OCI-LY1 (cell line): ENCODE data around the gene MIF4GD.

Experiments used
- H2AFZ ChIP-seq: fragments of 200-600 bp; sonication (generic), shearing (Covaris generic); 2 replicates; pipeline ENCODE4 v1.6.0; 2014; ENCODE audit warnings: antibody characterized with exemption, mild to moderate bottlenecking, low read length
- H3F3A ChIP-seq: fragments of 200-600 bp; sonication (generic), shearing (Covaris generic); 2 replicates; pipeline ENCODE4 v1.6.0; 2014; ENCODE audit warnings: mild to moderate bottlenecking, antibody characterized with exemption, low read length, moderate library complexity; ENCODE audit not compliant: insufficient read depth
- H3K27ac ChIP-seq: fragments of 200-600 bp; sonication (generic); 2 replicates; pipeline ENCODE4 v1.5.1; 2014; ENCODE audit warnings: low read length, mixed run types, mild to moderate bottlenecking, low read depth; ENCODE audit not compliant: poor library complexity, severe bottlenecking
- H3K27me3 ChIP-seq: fragments of 200-600 bp; sonication (generic); 2 replicates; pipeline ENCODE4 v1.6.0; 2014; ENCODE audit warnings: antibody characterized with exemption, mild to moderate bottlenecking, low read length, moderate library complexity; ENCODE audit not compliant: insufficient read depth
- H3K36me3 ChIP-seq: fragments of 200-600 bp; sonication (generic); 2 replicates; pipeline ENCODE4 v1.6.1; 2014; ENCODE audit warnings: mild to moderate bottlenecking, antibody characterized with exemption, low read length, moderate library complexity, mixed read lengths; ENCODE audit not compliant: insufficient read depth
- H3K4me1 ChIP-seq: fragments of 200-600 bp; sonication (generic); 2 replicates; pipeline ENCODE4 v1.5.1; 2014; ENCODE audit warnings: mild to moderate bottlenecking, low read length, moderate library complexity; ENCODE audit not compliant: insufficient read depth, severe bottlenecking
- H3K4me2 ChIP-seq: fragments of 200-600 bp; sonication (generic), shearing (Covaris generic); 2 replicates; pipeline ENCODE4 v1.6.1; 2014; ENCODE audit warnings: low read length
- H3K4me3 ChIP-seq: fragments of 200-600 bp; sonication (generic); 2 replicates; pipeline ENCODE4 v1.5.1; 2014; ENCODE audit warnings: low read length, low read depth, mild to moderate bottlenecking, mixed read lengths; ENCODE audit not compliant: poor library complexity, severe bottlenecking
- H3K79me2 ChIP-seq: fragments of 200-600 bp; shearing (Covaris generic); 2 replicates; pipeline ENCODE4 v1.6.1; 2016; ENCODE audit warnings: mixed run types, low read length, mixed read lengths; ENCODE audit not compliant: insufficient read depth
- H3K9ac ChIP-seq: fragments of 200-600 bp; sonication (generic), shearing (Covaris generic); 2 replicates; pipeline ENCODE4 v1.6.1; 2014; ENCODE audit warnings: mild to moderate bottlenecking, low read length, mixed read lengths
- H3K9me2 ChIP-seq: fragments of 200-600 bp; sonication (generic), shearing (Covaris generic); 2 replicates; pipeline ENCODE4 v1.6.1; 2014; ENCODE audit warnings: low read depth, mild to moderate bottlenecking, low read length, mixed read lengths
- H3K9me3 ChIP-seq: fragments of 200-600 bp; shearing (Covaris generic); 2 replicates; pipeline ENCODE4 v1.6.1; 2014; ENCODE audit warnings: low read length, mixed read lengths
- H4K20me1 ChIP-seq: fragments of 200-600 bp; sonication (generic), shearing (Covaris generic); 2 replicates; pipeline ENCODE4 v1.6.0; 2016; ENCODE audit warnings: mild to moderate bottlenecking, low read length; ENCODE audit not compliant: insufficient read depth
- CTCF ChIP-seq: fragments of 200-600 bp; sonication (generic), shearing (Covaris generic); IDR thresholded peaks from 2 replicates; pipeline ENCODE4 v1.5.1; 2017; ENCODE audit warnings: mild to moderate bottlenecking, antibody characterized with exemption, low read length, moderate library complexity, mixed read lengths
- EZH2 ChIP-seq: fragments of 200-600 bp; sonication (generic), shearing (Covaris generic); IDR thresholded peaks from 2 replicates; pipeline ENCODE4 v1.8.0; 2017; ENCODE audit warnings: borderline replicate concordance, mixed run types, mild to moderate bottlenecking, antibody characterized with exemption, low read length, moderate library complexity, mixed read lengths

Gene MIF4GD

GRCh38 chr17:75270966-75271232 is at the start of gene MIF4GD:
Gene MIF4GD, minus strand, starts transcription at chr17:75271231. Its CDS starts 1,036 bp downstream, at chr17:75270195.
- Histone ChIP-seq H3K4me1 (peaks cover 41% of the 10 kb centered on the region), H3K27me3 (no peaks in the 10 kb centered on the region), H3K79me2 (no peaks in the 10 kb centered on the region), H3K36me3 (peaks cover 45% of the 10 kb centered on the region), H3K9me2 (no peaks in the 10 kb centered on the region), H3K4me3 (peak within 1 kb of the TSS; percentile 81), H3F3A (peaks cover 5% of the 10 kb centered on the region; the same call in 1 of the 2 replicates), H3K27ac (peak within 1 kb of the TSS; percentile 69), H3K9ac (peak within 1 kb of the TSS; percentile 91), H2AFZ (no peak within 1 kb of the TSS), H4K20me1 (no peaks in the 10 kb centered on the region), H3K9me3 (no peaks in the 10 kb centered on the region), H3K4me2 (peak within 1 kb of the TSS; percentile 97)
- TF ChIP-seq CTCF (no peak), EZH2 (no peak)

GRCh38 chr17:75319904-75320691 is 49.1 kb upstream of the MIF4GD start:
- Histone ChIP-seq H2AFZ (no peak overlapping the region), H3K4me3 (no peak overlapping the region), H3K4me2 (peak overlapping the region; percentile 41), H3K4me1 (peaks cover 38% of the 10 kb centered on the region), H3F3A (0 out of 2 replicates have a peak, but pooled peaks cover 4% of the 10 kb centered on the region), H3K9me3 (no peaks in the 10 kb centered on the region), H3K9me2 (no peaks in the 10 kb centered on the region), H4K20me1 (no peaks in the 10 kb centered on the region), H3K27me3 (no peaks in the 10 kb centered on the region), H3K36me3 (peaks cover 73% of the 10 kb centered on the region), H3K9ac (peak overlapping the region; percentile 47; the same call in 1 of the 2 replicates), H3K27ac (peak overlapping the region; percentile 85), H3K79me2 (no peaks in the 10 kb centered on the region)
- TF ChIP-seq CTCF (no peak), EZH2 (no peak)

GRCh38 chr17:75318615-75319222 is 47.7 kb upstream of the MIF4GD start:
- Histone ChIP-seq H3K27ac (peak overlapping the region; percentile 85), H3K36me3 (peaks cover 62% of the 10 kb centered on the region)

More at GRCh38 chr17:75318615-75319222, 47.7 kb upstream of the MIF4GD start:
- TF ChIP-seq CTCF: no peak
- no peak for TF ChIP-seq EZH2
- 0 out of 2 replicates have a peak, but pooled peaks cover 4% of the 10 kb centered on the region for H3F3A ChIP-seq
- no peaks in the 10 kb centered on the region for H4K20me1 ChIP-seq
- no peaks in the 10 kb centered on the region for H3K9me3 ChIP-seq
- no peaks in the 10 kb centered on the region for H3K79me2 ChIP-seq
- no peaks in the 10 kb centered on the region for H3K9me2 ChIP-seq
- no peak overlapping the region for H3K4me3 ChIP-seq
- H3K9ac ChIP-seq: no peak overlapping the region
- no peak overlapping the region for H3K4me2 ChIP-seq
- H2AFZ ChIP-seq: no peak overlapping the region
- H3K27me3 ChIP-seq: no peaks in the 10 kb centered on the region
- H3K4me1 ChIP-seq: peaks cover 44% of the 10 kb centered on the region
